HTERT RPE-1 (cell line): ENCODE measurements around the gene THSD7A.

Experiments
- in situ Hi-C: fragments of 300-500 bp; cut with MboI; formaldehyde crosslinking; loops from 4 replicates; pipeline ENCODE4 v1.14.3; 2020; ENCODE audit warnings: low sequenced_read_pairs

THSD7A gene

GRCh38 chr7:11818281-11818680, 13.7 kb downstream of the THSD7A start:
- in situ Hi-C loops, result no loop called here

- in situ Hi-C loops, result no loop called here
These were observed 14.8 kb downstream of the THSD7A start for GRCh38 chr7:11817111-11817740.

GRCh38 chr7:11811709-11812108, 20.3 kb downstream of the THSD7A start:
- in situ Hi-C loops, result no loop called here

GRCh38 chr7:11810043-11810625, 21.9 kb downstream of the THSD7A start:
- in situ Hi-C loops, result no loop called here

GRCh38 chr7:11807000-11807399, 25.0 kb downstream of the THSD7A start:
- in situ Hi-C loops, result no loop called here

GRCh38 chr7:11804621-11805020, 27.4 kb downstream of the THSD7A start:
- in situ Hi-C loops, result no loop called here

- in situ Hi-C loops, result no loop called here
These were observed 36.8 kb downstream of the THSD7A start for GRCh38 chr7:11795231-11795630.

- in situ Hi-C loops, result no loop called here
These were observed 39.8 kb downstream of the THSD7A start for GRCh38 chr7:11792166-11792565.

- in situ Hi-C loops, result no loop called here
These were observed 43.4 kb downstream of the THSD7A start for GRCh38 chr7:11788568-11788967.

GRCh38 chr7:11787534-11787933, 44.5 kb downstream of the THSD7A start:
- in situ Hi-C loops, result no loop called here

- in situ Hi-C loops, result no loop called here
These were observed 45.8 kb downstream of the THSD7A start for GRCh38 chr7:11786186-11786585.

GRCh38 chr7:11784769-11785536, 47.0 kb downstream of the THSD7A start:
- in situ Hi-C loops, result no loop called here

GRCh38 chr7:11779864-11780674, 51.9 kb downstream of the THSD7A start:
- in situ Hi-C loops, result no loop called here

- in situ Hi-C loops, result no loop called here
These were observed 56.0 kb downstream of the THSD7A start for GRCh38 chr7:11776039-11776438.

GRCh38 chr7:11775401-11775800, 56.6 kb downstream of the THSD7A start:
- in situ Hi-C loops, result no loop called here

GRCh38 chr7:11768263-11768662, 63.7 kb downstream of the THSD7A start:
- in situ Hi-C loops, result no loop called here

GRCh38 chr7:11767148-11767547, 64.8 kb downstream of the THSD7A start:
- in situ Hi-C loops, result no loop called here

GRCh38 chr7:11760372-11760771, 71.6 kb downstream of the THSD7A start:
- in situ Hi-C loops, result no loop called here

GRCh38 chr7:11758627-11759111, 73.3 kb downstream of the THSD7A start:
- in situ Hi-C loops, result no loop called here

GRCh38 chr7:11757153-11757552, 74.8 kb downstream of the THSD7A start:
- in situ Hi-C loops, result no loop called here

- in situ Hi-C loops, result no loop called here
These were observed 77.1 kb downstream of the THSD7A start for GRCh38 chr7:11754933-11755332.
